ENCODE measurements around the gene CETN3. TPM values are rescaled to one million over a fixed set of nuclear protein-coding genes. Genes with fewer than 3 reads are reported as not detected.
"Not testable (repeated sequence)": the region's sequence is repeated elsewhere in the genome, so short reads cannot be mapped to it uniquely, and the experiment has no call there.

The CETN3 gene
- total RNA-seq, 2 donors from 2014 or later: 2.6 to 14.3 TPM

DNA sequence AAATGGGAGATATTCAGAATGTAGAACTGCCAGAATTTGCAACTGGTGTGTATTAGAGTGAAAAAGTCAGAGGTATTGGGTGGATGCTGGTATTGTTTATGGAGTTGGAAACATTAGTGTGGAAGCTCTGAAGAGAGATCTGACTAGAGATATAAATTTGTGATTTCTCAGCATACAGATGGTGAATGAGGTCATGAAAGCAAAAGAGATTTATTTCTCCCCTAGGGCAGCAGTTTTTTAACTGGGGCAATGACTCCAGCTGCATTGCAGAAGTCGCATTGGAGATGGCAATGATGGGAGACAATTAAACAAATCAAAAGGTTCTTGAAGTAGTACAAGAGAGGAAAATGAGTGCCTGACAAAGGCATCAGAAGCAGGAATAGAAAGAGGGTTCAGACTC is 64.9 kb downstream of the CETN3 start:
- Histone ChIP-seq H3K9me3 (no peaks in the 10 kb centered on the region), H3K4me1 (no peaks in the 10 kb centered on the region), H3K4me3 (no peak overlapping the region), H3K36me3 (replicated peaks in 1 of 2; ENCODE audit: insufficient read depth in 1 of 2, low read depth in 2 of 2) (no peaks in the 10 kb centered on the region), H3K27ac (no peak overlapping the region), H3K27me3 (no peaks in the 10 kb centered on the region)
- no peak for ATAC-seq
- intact Hi-C loops (cut with DNase I): no loop called here
- 78 to 91% methylated on average over 1 of the region's 1 CpG for WGBS, 2 donors
- DNase-seq: no peak
- no peak for TF ChIP-seq POLR2A (IDR thresholded peaks at IDR 0.05)

DNA sequence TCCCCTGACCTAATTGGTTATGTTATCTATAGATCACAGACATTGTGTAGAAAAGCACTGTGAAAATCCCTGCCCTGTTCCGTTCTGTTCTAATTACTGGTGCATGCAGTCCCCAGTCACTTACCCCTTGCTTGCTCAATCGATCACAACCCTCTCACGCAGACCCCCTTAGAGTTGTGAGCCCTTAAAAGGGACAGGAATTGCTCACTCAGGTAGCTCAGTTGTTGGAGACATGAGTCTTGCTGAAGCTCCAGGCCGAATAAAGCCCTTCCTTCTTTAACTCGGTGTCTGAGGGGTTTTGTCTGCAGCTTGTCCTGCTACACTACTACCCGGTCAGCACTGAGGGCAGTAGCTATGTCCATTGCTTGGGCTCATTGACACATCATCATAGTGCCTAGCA is 65.8 kb downstream of the CETN3 start:
- H3K27ac ChIP-seq; H3K36me3 ChIP-seq (replicated peaks in 1 of 2; ENCODE audit: insufficient read depth in 1 of 2, low read depth in 2 of 2); H3K4me1 ChIP-seq; ATAC-seq; DNase-seq; H3K27me3 ChIP-seq; H3K9me3 ChIP-seq; intact Hi-C loops (cut with DNase I); H3K4me3 ChIP-seq: not testable (repeated sequence)
- 70 to 74% methylated on average over 6 of the region's 6 CpGs for WGBS, 2 donors

DNA sequence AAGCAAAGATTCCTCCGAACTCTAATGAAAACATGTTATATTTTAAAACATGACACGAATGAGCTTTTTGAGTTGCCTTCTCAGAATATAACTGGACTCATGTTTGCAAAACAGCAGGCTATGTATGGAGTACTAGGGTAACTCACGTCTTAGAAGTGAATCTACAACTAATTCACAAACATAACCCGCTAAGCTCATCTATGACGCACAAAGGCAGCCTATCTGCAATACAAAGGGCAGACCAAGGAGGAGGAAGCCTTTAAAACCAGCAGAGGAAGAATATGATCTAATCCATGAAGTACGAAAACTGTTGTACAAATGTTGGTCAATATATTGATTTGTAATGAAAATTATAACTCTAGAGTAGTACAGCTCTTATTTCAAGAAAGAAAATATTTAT is 67.0 kb downstream of the CETN3 start:
- DNase-seq: no peak
- Histone ChIP-seq H3K27ac (no peak overlapping the region), H3K4me1 (no peaks in the 10 kb centered on the region), H3K4me3 (no peak overlapping the region), H3K9me3 (no peaks in the 10 kb centered on the region), H3K27me3 (no peaks in the 10 kb centered on the region), H3K36me3 (replicated peaks in 1 of 2; ENCODE audit: insufficient read depth in 1 of 2, low read depth in 2 of 2) (no peaks in the 10 kb centered on the region)
- no peak for TF ChIP-seq POLR2A (IDR thresholded peaks at IDR 0.05)
- TF ChIP-seq, protein P1, sequence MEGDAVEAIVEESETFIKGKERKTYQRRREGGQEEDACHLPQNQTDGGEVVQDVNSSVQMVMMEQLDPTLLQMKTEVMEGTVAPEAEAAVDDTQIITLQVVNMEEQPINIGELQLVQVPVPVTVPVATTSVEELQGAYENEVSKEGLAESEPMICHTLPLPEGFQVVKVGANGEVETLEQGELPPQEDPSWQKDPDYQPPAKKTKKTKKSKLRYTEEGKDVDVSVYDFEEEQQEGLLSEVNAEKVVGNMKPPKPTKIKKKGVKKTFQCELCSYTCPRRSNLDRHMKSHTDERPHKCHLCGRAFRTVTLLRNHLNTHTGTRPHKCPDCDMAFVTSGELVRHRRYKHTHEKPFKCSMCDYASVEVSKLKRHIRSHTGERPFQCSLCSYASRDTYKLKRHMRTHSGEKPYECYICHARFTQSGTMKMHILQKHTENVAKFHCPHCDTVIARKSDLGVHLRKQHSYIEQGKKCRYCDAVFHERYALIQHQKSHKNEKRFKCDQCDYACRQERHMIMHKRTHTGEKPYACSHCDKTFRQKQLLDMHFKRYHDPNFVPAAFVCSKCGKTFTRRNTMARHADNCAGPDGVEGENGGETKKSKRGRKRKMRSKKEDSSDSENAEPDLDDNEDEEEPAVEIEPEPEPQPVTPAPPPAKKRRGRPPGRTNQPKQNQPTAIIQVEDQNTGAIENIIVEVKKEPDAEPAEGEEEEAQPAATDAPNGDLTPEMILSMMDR (IDR thresholded peaks at IDR 0.05): no peak
- intact Hi-C loops (cut with DNase I): no loop called here
- WGBS, 2 donors: 62 to 75% methylated on average over 6 of the region's 6 CpGs
- no peak for ATAC-seq

Other genes with a start within 250 kb of the CETN3 start
- gene MBLAC2, start 65.0 kb upstream of the CETN3 start, total RNA-seq: 10 to 100 TPM in 1 of 2 donors, 1 to 10 TPM in 1; 6.0 to 13.8 TPM
- gene POLR3G, start 65.1 kb upstream of the CETN3 start, total RNA-seq: 1 to 10 TPM in 1 of 2 donors, not detected in 1; 1.6 TPM
- 10 to 100 TPM in 1 of 2 donors, 1 to 10 TPM in 1; 8.2 to 13.0 TPM for gene LYSMD3, start 119.8 kb upstream of the CETN3 start, total RNA-seq
- gene ADGRV1, start 149.0 kb upstream of the CETN3 start, total RNA-seq: 10 to 100 TPM; 19.2 to 21.4 TPM

Measured in body of pancreas (tissue), 4 donors.